ENCODE measurements around the gene PNMA8C. TPM values are rescaled to one million over a fixed set of nuclear protein-coding genes. Genes with fewer than 3 reads are reported as not detected.

Gene PNMA8C
- 1.3 and 1.6 TPM in 2 replicates for polyA plus RNA-seq (2012; rRNA removed)
- 1.1 and 1.4 TPM in 2 replicates for polyA plus RNA-seq (2012; cell fraction: cytosol; rRNA removed)
- 1.6 and 1.8 TPM in 2 replicates for polyA plus RNA-seq (2012; cell fraction: nucleus; rRNA removed)

- H3K9me2 ChIP-seq: no peaks in the 10 kb centered on the region
- WGBS (ENCODE audit: low lambda C conversion rate): 16% methylated on average over 40 of the region's 52 CpGs
- no peaks in the 10 kb centered on the region for H3F3A ChIP-seq (replicated peaks; ENCODE audit: insufficient read depth)
- ChIA-PET POLR2A (no interaction called here), CTCF (interaction anchor here (1.3 to 3.6 kb wide), 5 partner anchors 23 to 88 kb away, joined by 3 to 16 read pairs (median 5); no protein-coding TSS in a partner anchor)
- peak within 1 kb of the TSS in 1 of 2 experiments; percentile 78; a peak in 2 of 4 replicates for H3K27ac ChIP-seq (ENCODE audit: low read depth in 2 of 2, low read length in 1 of 2)
- no peaks in the 10 kb centered on the region for H3K27me3 ChIP-seq (ENCODE audit: insufficient read depth)
- peak within 1 kb of the TSS; percentile 62 to 66 for H3K4me3 ChIP-seq (ENCODE audit: low read depth in 2 of 2, low read length in 1 of 2)
- no peaks in the 10 kb centered on the region for H3K36me3 ChIP-seq (replicated peaks in 1 of 2; ENCODE audit: control insufficient read depth in 1 of 2, insufficient read depth in 2 of 2, low read length in 1 of 2)
- no peaks in the 10 kb centered on the region for H3K9me3 ChIP-seq
- H3K79me2 ChIP-seq (ENCODE audit: insufficient read depth): no peaks in the 10 kb centered on the region
- no peaks in the 10 kb centered on the region for H4K20me1 ChIP-seq (ENCODE audit: insufficient read depth)
- peak within 1 kb of the TSS; percentile 75 for H3K4me2 ChIP-seq
- peaks cover 0 to 19% of the 10 kb centered on the region in 2 experiments; a peak in 2 of 4 replicates for H3K4me1 ChIP-seq (ENCODE audit: control insufficient read depth in 1 of 2, insufficient read depth in 2 of 2, low read depth in 1 of 2, low read length in 1 of 2)
- H3K9ac ChIP-seq: peak within 1 kb of the TSS; percentile 36; the same call in 1 of the 2 replicates
- peak; percentile 91 for DNase-seq
- peak within 1 kb of the TSS; percentile 50; the same call in 1 of the 2 replicates for H2AFZ ChIP-seq (ENCODE audit: low read depth)
- TF ChIP-seq YY1 (IDR thresholded peaks at IDR 0.05; ENCODE audit: low read depth) (no peak), USF2 (IDR thresholded peaks at IDR 0.05; ENCODE audit: borderline replicate concordance, low read depth, low read length) (no peak), ELF1 (IDR thresholded peaks at IDR 0.05) (no peak), MXI1 (IDR thresholded peaks at IDR 0.05; ENCODE audit: low read depth, low read length) (peak; percentile 79; the same call in 1 of the 2 replicates), MEF2A (IDR thresholded peaks at IDR 0.05; ENCODE audit: borderline replicate concordance, low read depth) (no peak), POLR2AphosphoS5 (IDR thresholded peaks at IDR 0.05; ENCODE audit: low read depth, low read length) (no peak), GATA2 (CRISPR knock-in tag; IDR thresholded peaks at IDR 0.05) (no peak), CHD2 (IDR thresholded peaks at IDR 0.05; ENCODE audit: low read length, partially characterized antibody) (peak; percentile 54), FOSL2 (IDR thresholded peaks at IDR 0.05; ENCODE audit: borderline replicate concordance, low read depth) (no peak), REST (IDR thresholded peaks at IDR 0.05; ENCODE audit: low read depth, low read length) (no peak), SMC3 (IDR thresholded peaks at IDR 0.05; ENCODE audit: low read depth, low read length) (no peak), EZH2phosphoT487 (IDR thresholded peaks at IDR 0.05; ENCODE audit: borderline replicate concordance, low read depth) (no peak), NFIC (IDR thresholded peaks at IDR 0.05; ENCODE audit: borderline replicate concordance) (no peak), TAF1 (IDR thresholded peaks at IDR 0.05; ENCODE audit: borderline replicate concordance, low read depth, low read length) (0 out of 2 replicates have a peak, but pooled peaks have one; percentile 7), USF1 (IDR thresholded peaks at IDR 0.05; ENCODE audit: borderline replicate concordance, low read depth) (no peak), RFX5 (IDR thresholded peaks at IDR 0.05; ENCODE audit: low read length) (peak; percentile 94), PBX3 (IDR thresholded peaks at IDR 0.05) (no peak), FOXM1 (IDR thresholded peaks at IDR 0.05; ENCODE audit: low read depth) (no peak), TEAD4 (IDR thresholded peaks at IDR 0.05; ENCODE audit: borderline replicate concordance, insufficient read depth) (no peak), RXRA (IDR thresholded peaks at IDR 0.05; ENCODE audit: borderline replicate concordance, low read depth) (no peak), MAX (IDR thresholded peaks at IDR 0.05; ENCODE audit: low read depth) (0 out of 2 replicates have a peak, but pooled peaks have one; percentile 55), FOXJ3 (CRISPR knock-in tag; IDR thresholded peaks at IDR 0.05) (no peak; the same call in 1 of the 2 replicates), NRF1 (IDR thresholded peaks at IDR 0.05; ENCODE audit: low read depth, low read length) (no peak), JUND (IDR thresholded peaks at IDR 0.05) (no peak), GABPA (IDR thresholded peaks at IDR 0.05; ENCODE audit: low read depth) (no peak), RAD21 (IDR thresholded peaks at IDR 0.05; ENCODE audit: low read length) (no peak)
These were observed at the start of gene PNMA8C for GRCh38 chr19:46428239-46429135. Gene PNMA8C, minus strand, starts transcription at chr19:46428936. Its CDS starts 577 bp downstream, at chr19:46428359.

Data from SK-N-SH (cell line).